Osteocyte (in vitro differentiated cells): ENCODE data around the gene STX4. TPM values are rescaled to one million over a fixed set of nuclear protein-coding genes. Genes with fewer than 3 reads are reported as not detected.
A peak's percentile ranks its signal among the peaks of the same experiment; 100 is the strongest.

Experiments used
- DNase-seq: peaks from one replicate; pipeline ENCODE4 v3.0.0; 2021; ENCODE audit warnings: mixed read lengths; ENCODE audit not compliant: unreplicated experiment; ENCODE audit errors: extremely low spot score
- H3K27ac Mint-ChIP-seq: one replicate; pipeline ENCODE4 v1.8.0; 2021; ENCODE audit warnings: mild to moderate bottlenecking, mixed read lengths; ENCODE audit not compliant: unreplicated experiment
- H3K27me3 Mint-ChIP-seq: one replicate; pipeline ENCODE4 v1.8.0; 2021; ENCODE audit warnings: mixed read lengths; ENCODE audit not compliant: unreplicated experiment
- H3K36me3 Mint-ChIP-seq: one replicate; pipeline ENCODE4 v1.8.0; 2021; ENCODE audit warnings: mixed read lengths; ENCODE audit not compliant: unreplicated experiment
- H3K4me1 Mint-ChIP-seq: one replicate; pipeline ENCODE4 v1.8.0; 2021; ENCODE audit warnings: mixed read lengths; ENCODE audit not compliant: unreplicated experiment
- H3K4me3 Mint-ChIP-seq: one replicate; pipeline ENCODE4 v1.8.0; 2021; ENCODE audit warnings: mild to moderate bottlenecking, moderate library complexity, mixed read lengths; ENCODE audit not compliant: unreplicated experiment
- H3K9me3 Mint-ChIP-seq: one replicate; pipeline ENCODE4 v1.8.0; 2021; ENCODE audit warnings: mixed read lengths; ENCODE audit not compliant: unreplicated experiment
- long read RNA-seq: library from polyadenylated mRNA; unstranded; transcript quantifications from one replicate; pipeline ENCODE4 v2.0.0, GENCODE V29; 2021
- total RNA-seq: library from RNA; stranded (reverse); gene quantifications from 2 replicates; pipeline ENCODE4 v1.2.1, GENCODE V29; 2021
- TF ChIP-seq, protein P1 (sequence below): fragments of 200-600 bp; sonication (generic); IDR thresholded peaks from 2 replicates; pipeline ENCODE4 v1.5.0; 2021; ENCODE audit warnings: antibody characterized with exemption, mild to moderate bottlenecking, moderate library complexity

Gene STX4
- total RNA-seq = 51.8 and 53.4 TPM in 2 replicates
- long read RNA-seq, transcript STX4-201 (11 exons, 1,481 nt) = major isoform, 7 of 16 reads
- long read RNA-seq, partial matches to known transcripts = 3 of 16 reads
- long read RNA-seq, other reads (novel, unspliced or antisense) = 6 of 16 reads

DNA sequence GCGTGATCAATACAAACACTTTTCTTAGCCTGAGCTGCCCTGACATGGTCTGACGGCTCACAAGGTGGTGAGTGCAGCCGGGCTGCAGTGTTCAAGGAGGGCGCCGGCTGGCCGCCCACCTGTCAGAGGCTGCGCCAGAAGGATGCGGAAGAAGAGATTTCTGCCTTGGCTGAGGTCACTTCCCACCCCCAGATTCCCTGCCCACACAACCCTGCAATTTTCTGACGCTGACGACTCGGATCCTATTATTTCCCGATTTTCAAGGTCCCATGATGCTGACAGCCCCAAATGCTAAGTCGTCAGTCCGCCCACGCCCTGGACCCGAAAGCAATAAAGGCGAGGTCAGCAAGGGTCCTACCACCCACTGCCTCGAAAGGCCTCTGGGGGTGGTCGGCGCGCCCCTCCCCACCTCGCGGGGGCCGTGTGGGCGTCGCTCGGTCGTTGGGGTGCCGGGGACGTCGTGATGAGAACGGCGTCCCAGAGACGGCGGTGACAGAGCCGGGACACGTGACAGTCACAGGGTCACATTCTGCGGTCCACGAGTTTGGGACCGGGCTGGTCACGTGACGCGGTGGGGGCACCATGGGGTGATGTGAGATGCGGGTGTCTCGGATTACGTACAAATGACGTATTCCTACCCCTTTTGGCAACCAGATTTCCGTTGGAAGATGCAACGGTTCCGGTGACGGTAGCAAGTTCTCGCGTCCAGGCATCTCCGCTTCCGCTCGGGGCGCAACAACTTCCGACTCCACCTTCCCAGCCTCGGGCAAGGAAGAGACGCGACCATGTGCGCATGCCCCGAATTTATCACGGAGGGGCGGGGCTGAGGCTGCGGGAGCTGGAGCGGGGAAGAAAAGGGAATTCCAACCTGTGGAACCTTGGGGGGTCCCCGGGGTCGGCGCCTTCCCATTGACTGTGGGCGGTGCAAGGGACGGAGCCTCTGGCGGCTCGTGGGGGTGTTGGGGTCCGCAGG, at the start of gene STX4:
Gene STX4 (plus strand): TSS at position 823 of the 973 bp plus-strand sequence. CDS start 248 bp downstream, outside the sequence.
- no peaks in the 10 kb centered on the region for H3K27me3 Mint-ChIP-seq
- peak; percentile 98 for DNase-seq
- peak within 1 kb of the TSS; percentile 93 for H3K4me3 Mint-ChIP-seq
- H3K4me1 Mint-ChIP-seq = peaks cover 14% of the 10 kb centered on the region
- H3K9me3 Mint-ChIP-seq = no peaks in the 10 kb centered on the region
- H3K27ac Mint-ChIP-seq = peak within 1 kb of the TSS; percentile 91
- H3K36me3 Mint-ChIP-seq = peaks cover 8% of the 10 kb centered on the region
- TF ChIP-seq, protein P1, sequence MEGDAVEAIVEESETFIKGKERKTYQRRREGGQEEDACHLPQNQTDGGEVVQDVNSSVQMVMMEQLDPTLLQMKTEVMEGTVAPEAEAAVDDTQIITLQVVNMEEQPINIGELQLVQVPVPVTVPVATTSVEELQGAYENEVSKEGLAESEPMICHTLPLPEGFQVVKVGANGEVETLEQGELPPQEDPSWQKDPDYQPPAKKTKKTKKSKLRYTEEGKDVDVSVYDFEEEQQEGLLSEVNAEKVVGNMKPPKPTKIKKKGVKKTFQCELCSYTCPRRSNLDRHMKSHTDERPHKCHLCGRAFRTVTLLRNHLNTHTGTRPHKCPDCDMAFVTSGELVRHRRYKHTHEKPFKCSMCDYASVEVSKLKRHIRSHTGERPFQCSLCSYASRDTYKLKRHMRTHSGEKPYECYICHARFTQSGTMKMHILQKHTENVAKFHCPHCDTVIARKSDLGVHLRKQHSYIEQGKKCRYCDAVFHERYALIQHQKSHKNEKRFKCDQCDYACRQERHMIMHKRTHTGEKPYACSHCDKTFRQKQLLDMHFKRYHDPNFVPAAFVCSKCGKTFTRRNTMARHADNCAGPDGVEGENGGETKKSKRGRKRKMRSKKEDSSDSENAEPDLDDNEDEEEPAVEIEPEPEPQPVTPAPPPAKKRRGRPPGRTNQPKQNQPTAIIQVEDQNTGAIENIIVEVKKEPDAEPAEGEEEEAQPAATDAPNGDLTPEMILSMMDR = no peak

DNA sequence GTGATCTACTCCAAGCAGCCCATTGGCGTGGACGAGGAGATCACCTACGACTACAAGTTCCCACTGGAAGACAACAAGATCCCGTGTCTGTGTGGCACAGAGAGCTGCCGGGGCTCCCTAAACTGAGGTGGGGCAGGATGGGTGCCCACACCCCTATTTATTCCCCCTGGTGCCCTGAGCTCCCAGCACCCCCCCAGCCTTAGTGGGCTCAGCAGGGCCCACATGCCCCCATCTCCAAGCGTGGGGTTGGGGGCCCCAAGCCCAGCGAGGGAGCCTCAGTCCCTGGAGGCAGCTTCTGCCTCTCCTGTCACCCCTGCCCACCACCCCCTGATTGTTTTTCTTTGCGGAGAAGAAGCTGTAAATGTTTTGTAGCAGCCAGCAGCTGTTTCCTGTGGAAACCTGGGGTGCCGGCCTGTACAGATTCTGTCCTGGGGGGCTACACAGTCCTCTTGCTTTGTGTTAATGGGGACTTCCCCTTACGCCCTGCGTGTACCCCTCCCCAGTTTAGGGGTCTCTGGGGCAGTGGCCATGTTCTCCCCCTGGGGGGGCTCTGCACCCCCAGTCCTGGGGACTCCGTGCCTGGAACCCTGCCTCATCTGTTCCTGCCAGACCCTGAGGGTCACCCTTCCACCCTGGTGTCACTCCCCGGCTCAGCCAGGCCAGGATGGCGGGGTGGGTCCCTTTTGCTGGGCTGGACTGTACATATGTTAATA, 49.3 kb upstream of the STX4 start:
- Mint-ChIP-seq H3K4me1 (peaks cover 13% of the 10 kb centered on the region), H3K4me3 (no peak overlapping the region), H3K9me3 (no peaks in the 10 kb centered on the region), H3K36me3 (peaks cover 12% of the 10 kb centered on the region), H3K27me3 (no peaks in the 10 kb centered on the region), H3K27ac (no peak overlapping the region)
- TF ChIP-seq, protein P1 = no peak
- DNase-seq = no peak

DNA sequence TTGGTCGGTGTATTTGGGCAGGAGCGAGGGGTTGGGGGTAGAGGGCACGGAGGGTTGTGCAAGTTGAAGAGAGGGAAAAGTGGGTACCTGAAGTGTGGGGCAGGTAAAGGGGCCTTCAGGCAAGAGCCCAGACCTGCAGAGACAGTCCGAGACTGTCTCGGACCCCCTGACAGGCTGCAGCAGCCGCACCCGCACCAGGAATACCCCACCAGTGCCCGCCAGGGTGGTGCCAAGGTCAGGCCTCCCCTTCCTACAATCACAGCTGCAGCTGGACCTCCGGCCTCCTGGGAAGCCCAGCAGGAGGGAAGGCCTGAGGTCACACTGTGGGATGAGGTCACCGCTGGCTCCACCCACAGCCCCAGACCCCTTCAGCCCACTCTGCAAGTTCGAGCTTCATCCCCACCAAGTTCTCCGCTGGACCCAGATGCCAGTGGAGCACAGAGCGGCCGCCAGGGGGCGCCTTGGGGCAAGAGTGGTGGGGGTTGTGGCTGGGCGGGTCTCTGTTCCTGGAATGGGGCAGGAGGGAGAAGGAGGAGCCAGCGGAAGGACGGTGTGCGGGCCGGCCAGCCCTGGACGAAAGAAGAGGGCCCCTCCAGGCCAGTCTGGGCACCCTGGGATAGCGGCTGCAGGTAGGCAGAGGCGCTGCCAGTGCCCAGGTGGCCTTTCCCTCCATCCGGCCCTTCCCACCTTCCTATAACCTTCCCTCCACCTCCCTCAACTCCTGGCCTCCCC, 48.5 kb upstream of the STX4 start, which contains the start of gene HSD3B7:
Gene HSD3B7 (plus strand): TSS at position 539 of the 732 bp plus-strand sequence. CDS start 452 bp downstream, outside the sequence.
- no peaks in the 10 kb centered on the region for H3K27me3 Mint-ChIP-seq
- peaks cover 12% of the 10 kb centered on the region for H3K36me3 Mint-ChIP-seq
- H3K27ac Mint-ChIP-seq = peak within 1 kb of the TSS; percentile 50

DNA sequence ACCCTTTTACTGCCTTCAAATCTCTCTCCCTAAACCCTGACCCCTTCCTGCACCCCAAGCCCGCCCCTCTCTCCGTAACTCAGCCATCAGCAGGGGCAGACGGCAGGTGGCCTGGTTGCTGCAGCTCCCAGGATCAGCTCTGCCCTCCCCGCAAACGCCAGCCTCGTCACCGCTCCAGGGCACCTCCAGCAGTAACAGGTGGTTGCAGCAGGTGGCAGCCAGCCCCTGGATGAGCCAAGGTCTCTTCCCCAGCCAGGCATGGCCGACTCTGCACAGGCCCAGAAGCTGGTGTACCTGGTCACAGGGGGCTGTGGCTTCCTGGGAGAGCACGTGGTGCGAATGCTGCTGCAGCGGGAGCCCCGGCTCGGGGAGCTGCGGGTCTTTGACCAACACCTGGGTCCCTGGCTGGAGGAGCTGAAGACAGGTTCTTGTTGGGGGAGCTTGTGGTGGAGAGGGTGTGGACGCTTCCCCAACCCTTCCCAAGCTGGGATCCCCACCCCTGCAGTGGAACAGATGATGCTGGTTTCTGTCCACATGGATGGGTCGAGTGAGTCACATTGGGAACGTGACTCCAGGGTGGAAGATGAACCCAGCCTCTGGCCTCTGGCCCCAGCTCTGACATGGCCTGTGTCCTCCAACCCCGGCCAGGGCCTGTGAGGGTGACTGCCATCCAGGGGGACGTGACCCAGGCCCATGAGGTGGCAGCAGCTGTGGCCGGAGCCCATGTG, 47.8 kb upstream of the STX4 start:
- Mint-ChIP-seq H3K4me1 (peaks cover 13% of the 10 kb centered on the region), H3K9me3 (no peaks in the 10 kb centered on the region), H3K36me3 (peaks cover 9% of the 10 kb centered on the region), H3K4me3 (peak overlapping the region; percentile 63), H3K27ac (peak overlapping the region; percentile 50), H3K27me3 (no peaks in the 10 kb centered on the region)
- TF ChIP-seq, protein P1 = no peak
- no peak for DNase-seq

More for the DNA sequence above, 48.5 kb upstream of the STX4 start, which contains the start of gene HSD3B7:
- TF ChIP-seq, protein P1 = peak; percentile 96
- peak; percentile 97 for DNase-seq
- peaks cover 13% of the 10 kb centered on the region for H3K4me1 Mint-ChIP-seq
- H3K4me3 Mint-ChIP-seq = peak within 1 kb of the TSS; percentile 63
- no peaks in the 10 kb centered on the region for H3K9me3 Mint-ChIP-seq
